HG02759 (cell line): ENCODE data around the gene NUP85.
"Not testable (repeated sequence)": the region's sequence is repeated elsewhere in the genome, so short reads cannot be mapped to it uniquely, and the experiment has no call there.

Experiments used
- ATAC-seq: cut with Tn5 transposase; IDR thresholded peaks from one replicate; pipeline ENCODE4 v1.9.1; 2021; ENCODE audit warnings: mild to moderate bottlenecking, moderate library complexity; ENCODE audit not compliant: unreplicated experiment

NUP85 gene, protein sequence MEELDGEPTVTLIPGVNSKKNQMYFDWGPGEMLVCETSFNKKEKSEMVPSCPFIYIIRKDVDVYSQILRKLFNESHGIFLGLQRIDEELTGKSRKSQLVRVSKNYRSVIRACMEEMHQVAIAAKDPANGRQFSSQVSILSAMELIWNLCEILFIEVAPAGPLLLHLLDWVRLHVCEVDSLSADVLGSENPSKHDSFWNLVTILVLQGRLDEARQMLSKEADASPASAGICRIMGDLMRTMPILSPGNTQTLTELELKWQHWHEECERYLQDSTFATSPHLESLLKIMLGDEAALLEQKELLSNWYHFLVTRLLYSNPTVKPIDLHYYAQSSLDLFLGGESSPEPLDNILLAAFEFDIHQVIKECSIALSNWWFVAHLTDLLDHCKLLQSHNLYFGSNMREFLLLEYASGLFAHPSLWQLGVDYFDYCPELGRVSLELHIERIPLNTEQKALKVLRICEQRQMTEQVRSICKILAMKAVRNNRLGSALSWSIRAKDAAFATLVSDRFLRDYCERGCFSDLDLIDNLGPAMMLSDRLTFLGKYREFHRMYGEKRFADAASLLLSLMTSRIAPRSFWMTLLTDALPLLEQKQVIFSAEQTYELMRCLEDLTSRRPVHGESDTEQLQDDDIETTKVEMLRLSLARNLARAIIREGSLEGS

DNA sequence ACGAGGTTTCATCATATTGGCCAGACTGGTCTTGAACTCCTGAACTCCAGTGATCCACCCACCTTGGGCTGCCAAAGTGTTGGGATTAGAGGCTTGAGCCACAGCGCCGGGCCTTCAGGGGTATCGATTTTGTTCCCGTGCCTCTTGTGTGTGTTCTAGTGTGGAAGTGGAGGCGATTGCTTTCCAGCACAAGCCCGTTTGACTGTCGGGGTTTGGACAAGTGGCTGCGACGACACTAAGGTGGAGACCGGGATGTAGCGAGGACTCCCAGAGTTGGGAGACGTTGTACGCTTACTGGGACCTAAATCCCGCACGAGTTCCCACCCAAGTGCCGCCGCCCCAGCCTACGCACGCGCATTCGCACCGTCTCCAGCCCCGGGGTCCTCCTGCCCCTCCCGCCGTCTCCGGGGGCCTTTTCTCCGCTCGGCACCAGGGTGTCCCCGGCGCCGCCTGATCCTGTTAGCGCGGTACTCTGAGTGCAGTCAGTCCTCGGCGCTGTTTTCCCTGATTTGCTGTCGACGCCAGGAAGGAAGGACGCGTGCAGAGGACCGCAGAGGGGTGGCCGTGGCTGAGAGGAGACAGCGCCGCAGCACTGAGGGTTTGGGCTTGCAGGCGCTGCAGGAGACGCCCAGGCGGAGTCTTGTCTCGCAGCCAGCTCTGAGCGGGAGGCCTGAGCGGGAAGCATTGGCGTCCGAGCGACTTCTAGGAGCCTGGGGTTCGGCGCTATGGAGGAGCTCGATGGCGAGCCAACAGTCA is at the start of gene NUP85:
Gene NUP85, plus strand, starts transcription at position 643 of the 756 bp plus-strand sequence. Its CDS starts 83 bp downstream, at position 726.
- peak; percentile 87 for ATAC-seq

DNA sequence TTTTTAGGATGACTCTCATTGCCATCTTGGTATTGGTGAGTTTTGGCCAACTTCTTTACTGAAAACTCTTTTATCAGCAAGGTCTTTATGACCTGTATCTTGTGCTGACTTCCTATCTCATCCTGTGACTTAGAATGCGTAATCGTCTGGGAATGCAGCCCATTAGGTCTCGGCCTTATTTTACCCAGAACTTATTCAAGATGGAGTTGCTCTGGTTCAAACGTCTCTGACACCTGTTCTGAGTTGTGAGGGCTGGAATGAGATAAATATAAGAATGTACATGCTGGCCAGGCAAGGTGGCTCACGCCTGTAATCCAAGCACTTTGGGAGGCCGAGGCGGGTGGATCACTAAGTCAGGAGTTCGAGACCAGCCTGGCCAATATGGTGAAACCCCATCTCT is 47.0 kb upstream of the NUP85 start:
- ATAC-seq: not testable (repeated sequence)

DNA sequence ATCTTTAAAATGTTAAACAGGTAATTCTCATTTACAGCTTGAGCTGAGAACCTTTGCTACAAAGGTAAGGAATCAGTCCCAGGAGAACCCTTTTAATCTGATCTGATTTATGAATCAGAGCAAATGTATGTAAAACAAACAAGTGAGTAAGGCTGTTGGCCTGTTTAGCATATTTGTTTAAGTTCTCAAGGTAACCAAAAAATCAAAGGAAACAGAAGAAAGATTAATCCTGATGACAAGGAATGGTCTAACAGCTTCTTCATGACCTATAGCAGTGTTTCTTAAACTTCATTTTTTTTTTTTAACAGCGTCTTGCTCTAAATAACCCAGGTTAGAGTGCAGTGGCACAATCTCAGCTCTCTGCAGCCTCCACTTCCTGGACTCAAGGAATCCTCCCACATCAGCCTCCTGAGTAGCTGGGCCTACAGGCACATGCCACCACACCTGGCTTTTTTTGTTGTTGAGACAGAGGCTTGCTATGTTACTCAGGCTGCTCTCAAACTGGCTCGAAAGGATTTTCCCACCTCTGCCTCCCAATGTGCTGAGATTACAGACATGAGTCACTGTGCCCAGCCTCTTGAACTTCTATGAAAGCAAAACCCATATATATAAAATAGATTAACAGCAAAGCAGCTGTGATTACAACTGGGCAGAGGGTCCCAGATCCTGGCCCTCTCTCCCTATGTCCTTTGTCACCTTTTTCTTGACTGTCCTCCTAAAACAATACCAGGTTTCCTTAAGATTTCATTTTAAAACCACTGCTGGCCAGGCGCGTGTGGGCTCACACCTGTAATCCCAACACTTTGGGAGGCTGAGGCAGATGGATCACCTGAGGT is 46.1 kb upstream of the NUP85 start:
- no peak for ATAC-seq

DNA sequence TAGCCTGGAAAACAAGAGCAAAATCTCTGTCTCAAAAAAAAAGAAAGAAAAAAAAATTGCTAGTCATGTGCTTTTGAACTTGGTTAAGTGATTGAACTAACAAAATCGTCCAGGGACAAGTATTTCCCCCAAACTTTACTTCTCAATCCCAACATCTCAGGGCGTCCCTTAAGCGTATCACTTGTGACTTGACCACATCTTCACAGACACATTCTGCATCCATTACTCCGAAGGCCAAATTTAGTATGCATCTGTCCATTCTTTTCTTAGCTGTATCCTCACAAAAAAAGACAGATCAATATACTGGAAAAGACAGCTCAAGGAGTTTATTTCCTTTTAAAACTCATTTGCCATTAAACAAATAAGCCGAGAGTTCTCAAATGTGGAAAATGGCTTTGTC is 45.3 kb upstream of the NUP85 start:
- ATAC-seq: no peak

- ATAC-seq: no peak
These were observed 42.4 kb upstream of the NUP85 start for GRCh38 chr17:75163074-75163473.

DNA sequence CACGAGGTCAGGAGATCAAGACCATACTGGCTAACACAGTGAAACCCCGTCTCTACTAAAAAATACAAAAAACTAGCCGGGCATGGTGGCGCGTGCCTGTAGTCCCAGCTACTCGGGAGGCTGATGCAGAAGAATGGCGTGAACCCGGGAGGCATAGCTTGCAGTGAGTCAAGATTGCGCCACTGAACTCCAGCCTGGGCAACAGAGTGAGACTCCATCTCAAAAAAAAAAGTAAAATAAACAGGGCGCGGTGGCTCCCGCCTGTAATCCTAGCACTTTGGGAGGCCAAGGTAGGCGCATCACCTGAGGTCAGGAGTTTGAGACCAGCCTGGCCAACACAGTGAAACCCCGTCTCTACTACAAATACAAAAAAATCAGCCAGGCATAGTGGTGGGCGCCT is 40.9 kb upstream of the NUP85 start:
- not testable (repeated sequence) for ATAC-seq

- no peak for ATAC-seq
These were observed 36.5 kb upstream of the NUP85 start for GRCh38 chr17:75168998-75169397.

- no peak for ATAC-seq
These were observed 32.0 kb upstream of the NUP85 start for GRCh38 chr17:75173526-75173925.

DNA sequence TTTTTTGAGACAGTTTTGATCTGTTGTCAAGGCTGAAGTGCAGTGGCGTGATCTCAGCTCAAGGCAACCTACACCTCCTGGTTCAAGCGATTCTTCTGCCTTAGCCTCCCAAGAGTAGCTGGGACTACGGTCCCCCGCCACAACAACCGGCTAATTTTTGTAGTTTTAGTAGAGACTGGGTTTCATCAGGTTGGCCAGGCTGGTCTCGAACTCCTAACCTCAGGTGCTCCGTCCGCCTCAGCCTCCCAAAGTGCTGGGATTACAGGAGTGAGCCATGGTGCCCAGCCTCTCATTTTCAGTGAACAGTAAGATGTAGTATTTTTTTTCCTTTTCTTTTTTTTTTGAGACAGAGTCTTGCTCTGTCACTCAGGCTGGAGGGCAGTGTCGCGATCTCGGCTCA is 30.5 kb upstream of the NUP85 start:
- no peak for ATAC-seq

- no peak for ATAC-seq
These were observed 28.9 kb upstream of the NUP85 start for GRCh38 chr17:75176625-75177024.

- no peak for ATAC-seq
These were observed 27.0 kb upstream of the NUP85 start for GRCh38 chr17:75178453-75178852.

GRCh38 chr17:75181110-75181509 is 24.4 kb upstream of the NUP85 start:
- no peak for ATAC-seq

GRCh38 chr17:75181608-75182318 is 23.7 kb upstream of the NUP85 start:
- ATAC-seq: no peak

GRCh38 chr17:75182319-75182568 is 23.2 kb upstream of the NUP85 start:
- peak; percentile 29 for ATAC-seq

- ATAC-seq: peak; percentile 82
These were observed 22.7 kb upstream of the NUP85 start, which contains the start of gene SUMO2 for GRCh38 chr17:75182569-75183436. TSS of gene SUMO2 (minus strand) at chr17:75182959. CDS start at chr17:75182834, 125 bp downstream.

DNA sequence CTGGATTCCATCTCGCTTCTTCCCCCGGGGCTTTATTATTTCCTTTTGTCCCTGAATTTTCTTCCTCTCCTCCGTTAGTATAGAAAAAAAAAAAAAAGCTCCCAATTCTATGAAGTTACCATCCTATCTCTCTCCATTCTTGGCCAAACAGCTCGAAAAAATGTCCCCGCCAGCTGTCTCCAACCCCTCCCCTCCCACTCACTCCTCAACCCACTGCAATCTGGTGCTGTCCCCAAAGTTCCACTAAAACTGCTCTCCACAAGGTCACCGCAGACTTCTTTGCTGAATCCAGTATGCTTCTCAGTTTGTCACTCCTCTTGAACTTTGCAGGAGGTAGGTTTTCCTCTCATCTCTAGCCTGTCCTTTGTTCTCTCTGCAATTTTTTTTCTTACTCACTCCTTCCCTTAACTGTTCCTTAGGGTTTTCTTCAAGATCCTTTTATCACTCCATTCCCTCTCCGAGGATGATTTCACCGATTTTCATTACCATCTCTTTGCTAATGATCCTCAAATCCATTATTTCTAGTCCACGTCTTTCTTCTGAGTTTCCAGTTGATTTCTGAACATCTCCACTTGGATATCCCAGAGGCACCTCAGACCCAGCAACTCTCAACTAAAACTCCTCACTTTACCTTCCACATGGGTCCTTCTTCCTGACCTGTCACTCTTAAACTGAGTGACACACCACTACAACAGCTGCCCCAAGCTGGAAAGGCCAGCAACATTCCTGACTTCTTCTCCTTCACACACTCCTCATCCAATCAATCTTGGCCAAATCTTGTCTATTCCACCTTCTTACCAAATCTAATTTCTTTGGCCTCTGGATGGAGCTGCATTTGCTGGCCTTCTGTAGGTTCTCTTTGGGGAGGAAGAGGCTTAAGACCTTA is 21.2 kb upstream of the NUP85 start:
- no peak for ATAC-seq

GRCh38 chr17:75188614-75189013 is 16.9 kb upstream of the NUP85 start:
- no peak for ATAC-seq

GRCh38 chr17:75191584-75191983 is 13.9 kb upstream of the NUP85 start:
- no peak for ATAC-seq
